K562 (cell line): ENCODE measurements around the gene NKIRAS1. TPM values are rescaled to one million over a fixed set of nuclear protein-coding genes. Genes with fewer than 3 reads are reported as not detected.

Experiments
- BCL6 ChIP-seq: fragments of 250-450 bp; sonication (Bioruptor Pico); IDR thresholded peaks from 2 replicates; pipeline ENCODE4 v1.4.0; 2020
- EP300 ChIP-seq: IDR thresholded peaks from 2 replicates; pipeline ENCODE4 v1.6.1; 2012; ENCODE audit warnings: low read length, improper control_type of control experiment
- GATAD2A ChIP-seq: fragments of 450-650 bp; IDR thresholded peaks from 2 replicates; pipeline ENCODE4 v1.6.1; 2017
- IRF2 ChIP-seq: sonication (generic); formaldehyde crosslinking; IDR thresholded peaks from 2 replicates; pipeline ENCODE4 v1.8.1; 2022; ENCODE audit warnings: mild to moderate bottlenecking, missing genetic modification reagents
- KDM5B ChIP-seq: fragments of 200-600 bp; sonication (generic); IDR thresholded peaks from 2 replicates; pipeline ENCODE4 v1.6.1; 2012; ENCODE audit warnings: low read depth, mild to moderate bottlenecking, moderate library complexity, low read length, control low read depth, inconsistent platforms; ENCODE audit not compliant: insufficient replicate concordance
- NFE2 ChIP-seq: IDR thresholded peaks from 2 replicates; pipeline ENCODE4 v1.6.1; 2014; ENCODE audit warnings: antibody characterized with exemption, low read depth
- NFIX ChIP-seq: fragments of 250-450 bp; sonication (Bioruptor Pico); IDR thresholded peaks from 2 replicates; pipeline ENCODE4 v1.4.0; 2020; ENCODE audit warnings: low read depth, mild to moderate bottlenecking, moderate library complexity
- SAFB2 ChIP-seq: fragments of 200-400 bp; formaldehyde crosslinking; IDR thresholded peaks from 2 replicates; pipeline ENCODE4 v1.6.1; 2018; ENCODE audit warnings: borderline replicate concordance, low read length, low read depth, moderate library complexity; ENCODE audit not compliant: severe bottlenecking
- TEAD4 ChIP-seq, 2 experiments: sonication (generic) in 1 of 2; formaldehyde crosslinking in 1 of 2; IDR thresholded peaks; 2 replicates each; pipeline versions ENCODE4 v1.6.1 to v1.8.0; 2012 to 2022; ENCODE audit warnings: borderline replicate concordance in 1 of 2, inconsistent platforms in 1 of 2, low read length in 1 of 2, mild to moderate bottlenecking in 1 of 2, missing genetic modification reagents in 1 of 2
- TFE3 ChIP-seq: fragments of 450-650 bp; formaldehyde crosslinking; IDR thresholded peaks from 2 replicates; pipeline ENCODE4 v1.4.0; 2020; ENCODE audit warnings: mild to moderate bottlenecking, mixed read lengths
- ZBED1 ChIP-seq: IDR thresholded peaks from 2 replicates; pipeline ENCODE4 v1.6.1; 2014
- ZNF124 ChIP-seq: sonication (generic); formaldehyde crosslinking; IDR thresholded peaks from 2 replicates; pipeline ENCODE4 v1.8.1; 2022; ENCODE audit warnings: missing genetic modification reagents
- polyA plus RNA-seq, 8 experiments: library from polyadenylated mRNA; depleted of rRNA in 4 of 8; stranded (reverse) in 5 of 8; unstranded in 3 of 8; fragments of >200 nt; fragmentation: Nextera tagmentation in 2 of 8; fragmentation: Illumina TruSeq in 1 of 8; extraction: Ambion mirVana in 2 of 8; extraction: Trizol in 1 of 8; gene quantifications; 2 replicates each; pipeline versions ENCODE4 v1.2.1 to v1.2.3, GENCODE V29; 2011 to 2014; ENCODE audit warnings: inconsistent platforms in 1 of 8, missing spikeins in 1 of 8
- total RNA-seq, 7 experiments: library from RNA; depleted of rRNA in 6 of 7; stranded (reverse); fragments of >200 nt in 6 of 7; fragmentation: Illumina TruSeq in 2 of 7; extraction: Trizol in 2 of 7; gene quantifications; 2 replicates each; pipeline versions ENCODE4 v1.2.1 to v1.2.3, GENCODE V29; 2011 to 2021; ENCODE audit warnings: low replicate concordance in 1 of 7
- TF ChIP-seq, protein P1 (sequence below): fragments of 200-800 bp; sonication (Bioruptor generic); IDR thresholded peaks from 2 replicates; pipeline ENCODE4 v1.6.1; 2017; ENCODE audit warnings: missing genetic modification characterization, missing compliant biosample characterization
- TF ChIP-seq, protein P2 (sequence below): sonication (generic); formaldehyde crosslinking; IDR thresholded peaks from 2 replicates; pipeline ENCODE4 v1.9.0; 2022; ENCODE audit warnings: mild to moderate bottlenecking, missing genetic modification reagents
- TF ChIP-seq, protein P3 (sequence below): fragments of 450-650 bp; IDR thresholded peaks from 2 replicates; pipeline ENCODE4 v1.6.1; 2016; ENCODE audit warnings: borderline replicate concordance

Gene NKIRAS1
- total and polyA plus RNA-seq, 9 of the 15 experiments (the other 6 are each of a cell fraction or from before 2014, with no cell fraction given): 5.1 to 10.3 (median 6.3) TPM

GRCh38 chr3:23938688-23939087, 21.9 kb upstream of the NKIRAS1 start (continued):
- TF ChIP-seq NFIX (CRISPR knock-in tag) (no peak), SAFB2 (no peak), GATAD2A (no peak), TFE3 (CRISPR knock-in tag) (no peak), NFE2 (no peak), BCL6 (CRISPR knock-in tag) (no peak), KDM5B (no peak), ZBED1 (no peak), IRF2 (no peak), EP300 (peak; percentile 4; the same call in 1 of the 2 replicates), ZNF124 (CRISPR knock-in tag) (no peak), TEAD4 (IDR thresholded peaks at IDR 0.05; ENCODE audit: low read length) (peak; percentile 53; the same call in 1 of the 2 replicates), TEAD4 (CRISPR knock-in tag; IDR thresholded peaks at IDR 0.05; ENCODE audit: borderline replicate concordance) (no peak)
- TF ChIP-seq, protein P1, sequence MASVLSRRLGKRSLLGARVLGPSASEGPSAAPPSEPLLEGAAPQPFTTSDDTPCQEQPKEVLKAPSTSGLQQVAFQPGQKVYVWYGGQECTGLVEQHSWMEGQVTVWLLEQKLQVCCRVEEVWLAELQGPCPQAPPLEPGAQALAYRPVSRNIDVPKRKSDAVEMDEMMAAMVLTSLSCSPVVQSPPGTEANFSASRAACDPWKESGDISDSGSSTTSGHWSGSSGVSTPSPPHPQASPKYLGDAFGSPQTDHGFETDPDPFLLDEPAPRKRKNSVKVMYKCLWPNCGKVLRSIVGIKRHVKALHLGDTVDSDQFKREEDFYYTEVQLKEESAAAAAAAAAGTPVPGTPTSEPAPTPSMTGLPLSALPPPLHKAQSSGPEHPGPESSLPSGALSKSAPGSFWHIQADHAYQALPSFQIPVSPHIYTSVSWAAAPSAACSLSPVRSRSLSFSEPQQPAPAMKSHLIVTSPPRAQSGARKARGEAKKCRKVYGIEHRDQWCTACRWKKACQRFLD (CRISPR knock-in tag): no peak
- TF ChIP-seq, protein P2, sequence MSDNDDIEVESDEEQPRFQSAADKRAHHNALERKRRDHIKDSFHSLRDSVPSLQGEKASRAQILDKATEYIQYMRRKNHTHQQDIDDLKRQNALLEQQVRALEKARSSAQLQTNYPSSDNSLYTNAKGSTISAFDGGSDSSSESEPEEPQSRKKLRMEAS (CRISPR knock-in tag): peak; percentile 40; the same call in 1 of the 2 replicates
- TF ChIP-seq, protein P3, sequence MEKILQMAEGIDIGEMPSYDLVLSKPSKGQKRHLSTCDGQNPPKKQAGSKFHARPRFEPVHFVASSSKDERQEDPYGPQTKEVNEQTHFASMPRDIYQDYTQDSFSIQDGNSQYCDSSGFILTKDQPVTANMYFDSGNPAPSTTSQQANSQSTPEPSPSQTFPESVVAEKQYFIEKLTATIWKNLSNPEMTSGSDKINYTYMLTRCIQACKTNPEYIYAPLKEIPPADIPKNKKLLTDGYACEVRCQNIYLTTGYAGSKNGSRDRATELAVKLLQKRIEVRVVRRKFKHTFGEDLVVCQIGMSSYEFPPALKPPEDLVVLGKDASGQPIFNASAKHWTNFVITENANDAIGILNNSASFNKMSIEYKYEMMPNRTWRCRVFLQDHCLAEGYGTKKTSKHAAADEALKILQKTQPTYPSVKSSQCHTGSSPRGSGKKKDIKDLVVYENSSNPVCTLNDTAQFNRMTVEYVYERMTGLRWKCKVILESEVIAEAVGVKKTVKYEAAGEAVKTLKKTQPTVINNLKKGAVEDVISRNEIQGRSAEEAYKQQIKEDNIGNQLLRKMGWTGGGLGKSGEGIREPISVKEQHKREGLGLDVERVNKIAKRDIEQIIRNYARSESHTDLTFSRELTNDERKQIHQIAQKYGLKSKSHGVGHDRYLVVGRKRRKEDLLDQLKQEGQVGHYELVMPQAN: no peak
